GM21529 (cell line): ENCODE results near the gene THSD7B.

Experiments
- ATAC-seq: cut with Tn5 transposase; IDR thresholded peaks from one replicate; pipeline ENCODE4 v1.9.1; 2021; ENCODE audit not compliant: unreplicated experiment

Gene THSD7B

DNA sequence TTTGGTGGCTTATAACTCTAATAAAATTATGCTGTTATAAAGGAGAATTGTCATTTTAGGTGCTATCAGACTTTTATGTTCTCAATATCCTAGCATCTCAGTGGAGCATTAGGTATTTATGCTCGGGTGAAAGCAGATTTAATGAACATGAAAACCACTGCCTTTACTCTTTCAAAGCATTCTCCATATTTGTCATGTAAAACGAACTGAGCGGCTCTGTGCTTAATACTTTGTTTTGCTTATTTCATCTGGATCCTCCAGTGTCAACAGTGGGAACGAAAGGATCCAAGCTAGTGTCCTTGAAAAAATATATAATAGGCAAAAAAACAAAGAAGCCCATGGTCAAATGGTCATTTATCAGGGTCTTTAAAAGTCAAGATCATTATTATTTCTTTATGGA, 53.5 kb downstream of the THSD7B start:
- ATAC-seq, result no peak

DNA sequence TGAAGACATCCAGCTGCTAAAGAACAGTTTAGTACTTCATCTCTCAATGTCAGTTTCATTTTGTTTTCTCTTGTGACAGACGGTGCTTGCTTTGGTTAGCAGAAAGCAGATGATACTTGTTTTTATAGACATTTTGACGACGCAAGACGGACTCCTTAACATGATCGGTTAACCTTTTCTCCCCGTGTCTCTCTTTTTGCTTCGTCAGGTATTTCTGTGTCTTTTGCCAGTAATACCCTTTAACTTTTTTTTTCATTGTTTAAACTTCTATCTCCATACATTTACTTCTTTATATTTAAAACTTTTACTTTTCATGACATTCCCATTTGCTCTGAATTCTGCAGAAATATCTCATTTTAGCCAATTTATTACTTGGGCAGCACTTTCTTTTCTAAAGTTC, 57.9 kb downstream of the THSD7B start:
- no peak for ATAC-seq

- no peak for ATAC-seq
These were observed 62.8 kb downstream of the THSD7B start for GRCh38 chr2:136828162-136828561.

DNA sequence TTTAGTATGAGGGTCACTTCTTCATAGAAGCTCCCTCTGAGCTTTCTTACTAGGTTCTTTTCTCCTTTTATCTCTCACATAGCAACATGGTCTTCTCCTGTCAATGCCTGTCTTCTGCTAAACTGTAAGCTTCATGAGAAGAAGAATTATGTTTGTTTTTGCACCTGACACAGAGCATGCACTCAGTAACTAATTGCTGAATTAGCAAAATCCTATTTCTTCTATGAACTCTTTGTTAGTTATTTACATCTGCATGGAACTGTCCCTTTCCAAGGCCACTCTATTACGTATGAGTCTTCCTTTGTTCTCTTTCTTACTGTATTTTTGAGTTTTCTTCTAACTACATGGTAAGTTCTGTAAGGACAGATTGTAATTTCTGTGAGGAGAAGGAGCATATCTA, 63.4 kb downstream of the THSD7B start:
- no peak for ATAC-seq

DNA sequence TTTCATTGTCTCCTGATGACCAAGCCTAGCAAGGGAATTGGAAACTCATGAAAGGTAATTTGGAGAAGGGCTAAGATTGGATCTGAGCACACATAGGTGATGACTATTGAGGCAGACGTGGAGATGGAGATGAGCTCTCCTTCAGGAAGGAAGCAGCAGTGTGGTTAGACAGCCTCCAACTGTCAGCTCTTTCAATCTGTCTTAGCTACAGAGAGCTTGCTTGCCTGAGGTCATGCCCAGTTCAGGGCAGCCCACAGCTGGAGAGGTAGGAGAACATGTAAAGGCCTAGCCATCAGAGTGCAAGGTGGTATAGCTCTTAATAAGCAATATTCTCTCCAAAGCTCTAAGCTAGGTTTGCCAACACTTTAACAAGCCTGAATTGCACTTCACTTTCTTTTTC, 79.2 kb downstream of the THSD7B start:
- no peak for ATAC-seq

DNA sequence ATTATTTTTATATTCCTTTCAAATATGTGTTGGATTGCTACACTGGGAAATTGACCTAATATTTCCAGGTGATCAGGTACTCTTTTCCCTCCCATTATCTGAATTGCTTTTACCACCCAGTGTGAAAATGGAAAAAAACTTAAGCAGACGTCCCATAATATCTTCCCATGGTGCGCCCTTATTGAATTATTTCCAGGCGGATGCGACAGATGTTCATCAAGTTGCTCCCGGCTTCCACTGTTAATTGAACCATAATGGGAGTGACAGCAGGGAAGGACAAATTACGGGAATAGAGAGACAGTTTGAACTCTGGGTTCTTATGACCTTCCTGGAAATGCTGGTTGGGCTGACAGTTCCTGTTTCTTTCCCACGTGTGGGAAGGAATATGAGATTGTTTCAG, 93.3 kb downstream of the THSD7B start:
- no peak for ATAC-seq

DNA sequence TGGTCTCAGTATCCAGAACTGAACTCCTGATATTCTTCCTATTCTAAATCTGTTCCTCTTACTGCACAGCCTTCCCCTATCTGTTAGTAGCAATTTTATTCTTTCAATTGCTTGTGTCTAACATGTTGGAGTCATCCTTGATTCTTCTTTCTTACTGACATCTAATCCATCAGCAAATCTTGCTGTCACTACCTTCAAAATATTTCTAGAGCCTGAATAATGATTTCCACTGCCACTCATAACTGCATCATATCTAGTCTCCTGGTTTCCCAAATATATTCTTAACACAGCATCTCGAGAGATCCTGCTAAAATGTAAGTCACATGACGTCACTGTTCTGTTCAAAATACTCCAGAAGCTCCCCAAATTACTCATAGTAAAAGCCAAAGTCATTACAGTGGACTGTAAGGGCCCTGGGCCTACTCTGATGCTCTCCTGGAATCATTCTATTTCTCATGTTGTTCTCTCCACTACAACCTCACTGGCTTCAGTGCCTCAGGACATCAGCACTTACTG, 95.2 kb downstream of the THSD7B start:
- no peak for ATAC-seq

DNA sequence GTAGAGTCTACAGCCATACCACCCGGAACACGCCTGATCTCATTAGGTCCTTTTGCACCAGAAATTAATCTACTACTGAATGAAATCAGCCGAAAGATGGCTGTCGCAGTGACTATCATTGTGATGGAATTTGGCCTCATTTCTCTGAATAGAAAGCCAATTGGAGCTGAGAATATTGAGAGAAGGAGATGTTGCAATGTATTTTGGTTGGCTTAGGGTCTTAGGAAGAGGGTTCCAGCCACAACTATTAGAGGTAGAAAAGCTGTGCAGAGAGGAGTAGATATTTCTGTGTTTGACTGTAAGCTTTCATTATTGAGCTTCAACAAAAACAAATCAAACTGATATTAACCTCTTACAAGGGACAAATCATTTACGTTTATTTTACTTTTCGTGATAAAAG, 98.1 kb downstream of the THSD7B start:
- no peak for ATAC-seq

GRCh38 chr2:136863874-136864273, 98.5 kb downstream of the THSD7B start:
- no peak for ATAC-seq

GRCh38 chr2:136871424-136871823, 106.1 kb downstream of the THSD7B start:
- ATAC-seq, result no peak

- peak; percentile 71 for ATAC-seq
These were observed 108.9 kb downstream of the THSD7B start for GRCh38 chr2:136874258-136874657.

GRCh38 chr2:136891100-136891499, 125.8 kb downstream of the THSD7B start:
- ATAC-seq, result no peak

DNA sequence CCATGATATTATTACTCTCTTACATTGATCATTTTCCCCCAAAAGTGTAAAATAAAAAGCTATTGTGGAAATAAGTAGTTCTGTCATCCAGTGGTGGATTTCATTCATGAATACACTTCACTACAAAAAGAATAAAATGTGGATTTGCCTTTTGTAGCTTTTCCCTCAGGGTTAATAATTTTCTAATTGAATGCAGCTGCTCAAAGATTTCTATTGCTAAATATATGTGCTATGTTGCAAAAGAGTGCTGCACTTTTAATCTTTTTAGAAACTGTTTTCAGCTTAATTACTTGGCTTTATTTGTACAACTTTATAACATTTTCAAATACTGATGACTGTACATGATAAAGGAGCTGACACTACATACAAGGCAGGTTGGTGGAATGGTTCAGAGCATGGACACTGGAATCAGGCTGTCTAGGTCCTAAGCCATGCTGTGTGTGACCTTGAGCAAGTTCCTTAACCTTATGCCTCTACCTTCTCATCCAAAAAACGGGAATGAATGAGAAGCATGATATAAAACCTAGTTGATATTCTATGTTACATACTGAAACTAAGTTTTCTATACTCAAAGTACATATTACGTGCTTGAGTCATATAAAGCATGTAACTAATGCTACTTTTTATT, 128.8 kb downstream of the THSD7B start:
- ATAC-seq, result no peak

DNA sequence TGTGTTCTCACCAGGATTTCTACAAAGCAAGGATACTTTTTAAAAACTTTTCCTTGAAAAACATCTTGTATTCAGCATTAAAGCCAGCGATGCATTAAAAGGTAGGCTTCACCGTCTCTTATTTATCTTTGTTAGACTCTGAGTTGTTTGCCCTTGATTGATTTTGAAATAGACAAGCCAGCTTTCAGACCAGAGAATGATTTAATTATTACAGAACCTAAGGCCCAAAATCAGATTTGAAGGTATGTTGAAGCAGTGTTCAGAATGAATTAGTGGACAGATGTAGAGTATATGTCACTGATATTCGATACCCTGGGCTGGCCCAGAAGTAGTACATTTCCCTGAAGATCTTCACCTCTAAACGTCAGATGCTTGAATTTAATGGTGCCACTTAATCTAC, 136.4 kb downstream of the THSD7B start:
- ATAC-seq, result no peak

GRCh38 chr2:136905779-136906178, 140.4 kb downstream of the THSD7B start:
- no peak for ATAC-seq

- ATAC-seq, result no peak
These were observed 144.4 kb downstream of the THSD7B start for GRCh38 chr2:136909777-136910176.

DNA sequence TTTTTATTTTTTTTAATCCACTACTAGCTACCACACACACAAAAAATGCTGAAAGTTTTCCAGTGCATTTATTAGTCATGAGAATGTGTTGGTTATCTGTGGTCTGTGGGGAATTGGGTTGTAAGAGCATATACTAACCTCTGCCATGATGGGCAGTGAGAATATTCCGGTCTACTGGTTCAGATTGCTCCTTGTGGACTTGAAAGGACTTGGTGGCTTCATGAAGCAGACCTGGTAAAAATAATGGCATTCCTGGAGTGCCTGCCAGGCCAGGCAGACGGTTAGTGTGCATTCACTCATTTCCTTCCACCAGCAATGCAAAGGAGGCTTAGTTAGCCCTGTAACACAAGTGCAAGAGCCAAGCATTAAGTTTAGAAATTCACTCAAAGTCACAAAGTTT, 150.8 kb downstream of the THSD7B start:
- no peak for ATAC-seq

DNA sequence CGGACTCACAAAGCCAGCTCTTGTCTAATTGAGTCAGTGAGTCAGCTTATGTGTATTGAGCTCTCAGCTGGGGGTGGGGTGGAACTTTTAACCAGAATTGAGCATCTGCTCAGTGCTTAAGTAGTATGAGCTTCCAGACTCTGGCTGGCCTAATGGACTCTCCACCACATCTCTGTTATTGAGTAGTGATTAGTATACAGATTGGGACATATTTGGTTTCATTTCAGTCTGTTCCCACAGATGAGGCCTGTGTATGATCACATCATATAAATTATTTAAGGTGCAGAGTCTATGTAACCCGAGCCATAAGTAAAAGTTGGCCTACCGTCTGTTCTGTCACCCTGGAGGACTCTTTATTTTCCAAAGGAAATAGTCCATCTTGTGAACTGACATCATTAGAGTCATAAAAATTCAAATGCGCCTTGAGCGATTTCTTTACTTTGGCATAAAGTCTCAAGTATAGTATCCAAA, 152.1 kb downstream of the THSD7B start:
- ATAC-seq, result no peak

DNA sequence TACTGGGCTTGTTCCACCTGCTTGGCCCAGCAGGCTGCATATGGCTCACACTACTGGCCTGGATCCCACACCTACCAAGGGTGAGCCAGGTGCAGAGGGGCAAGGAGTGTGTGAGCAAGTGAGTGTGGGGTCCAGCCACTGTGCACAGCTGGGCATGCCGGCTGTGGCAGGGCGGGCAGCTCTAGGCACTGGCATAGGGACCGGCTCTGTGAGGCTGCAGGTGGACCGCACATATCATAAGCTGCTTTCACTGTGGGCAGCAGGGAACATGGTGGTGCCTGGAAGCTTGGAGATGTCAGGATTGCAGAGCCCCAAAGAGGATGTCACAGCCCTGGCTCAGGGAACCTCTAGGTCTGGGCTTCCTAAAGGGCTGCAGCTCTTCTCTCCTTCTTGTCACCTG, 154.3 kb downstream of the THSD7B start:
- no peak for ATAC-seq

- ATAC-seq, result no peak
These were observed 155.4 kb downstream of the THSD7B start for GRCh38 chr2:136920652-136921333.

DNA sequence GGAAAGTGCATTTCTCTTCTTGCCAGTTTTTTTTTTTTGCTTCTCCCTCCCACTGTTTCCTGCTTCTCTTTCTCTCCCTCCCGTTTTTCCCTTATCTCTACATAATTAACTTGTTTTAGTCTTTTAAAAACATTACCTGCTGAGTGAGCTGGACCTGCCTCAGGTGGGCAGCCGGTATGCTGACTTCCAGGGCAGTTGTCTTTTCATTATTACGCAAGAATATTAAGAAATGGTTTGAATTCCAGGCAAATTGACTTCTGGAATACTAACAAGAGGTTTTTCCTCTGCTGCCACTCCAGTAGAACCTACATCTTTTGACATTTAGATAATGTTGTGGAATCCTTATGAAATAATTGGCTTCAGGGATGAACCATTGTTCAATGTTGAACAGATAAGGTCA, 161.8 kb downstream of the THSD7B start:
- no peak for ATAC-seq

GRCh38 chr2:136929531-136929930, 164.2 kb downstream of the THSD7B start:
- no peak for ATAC-seq

DNA sequence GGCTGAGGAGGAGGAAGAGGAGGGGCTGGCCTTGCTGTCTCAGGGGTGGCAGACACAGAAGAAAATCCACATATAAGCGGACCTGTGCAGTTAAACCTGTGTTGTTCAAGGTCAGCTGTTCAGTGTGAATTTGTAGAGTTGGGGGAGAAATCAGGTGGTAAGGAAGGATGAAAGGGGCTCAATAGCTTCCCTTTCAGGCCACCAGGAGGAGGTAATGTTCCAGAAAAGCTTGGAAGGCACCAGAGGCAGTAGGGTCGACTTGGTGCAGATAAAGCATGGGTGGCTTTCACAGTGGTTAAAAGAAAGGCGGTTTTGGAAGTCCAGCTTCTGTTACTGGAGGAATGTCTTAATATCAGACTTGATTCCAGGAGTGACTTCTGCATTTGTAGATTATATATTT, 167.4 kb downstream of the THSD7B start:
- ATAC-seq, result no peak
